NCI-H2171 (cell line): Measurements from ENCODE around the gene CAMSAP1.

Experiments
- DNase-seq: peaks from one replicate; lab custom pipeline; 2025; lab: John Stamatoyannopoulos, UW

The CAMSAP1 gene

DNA sequence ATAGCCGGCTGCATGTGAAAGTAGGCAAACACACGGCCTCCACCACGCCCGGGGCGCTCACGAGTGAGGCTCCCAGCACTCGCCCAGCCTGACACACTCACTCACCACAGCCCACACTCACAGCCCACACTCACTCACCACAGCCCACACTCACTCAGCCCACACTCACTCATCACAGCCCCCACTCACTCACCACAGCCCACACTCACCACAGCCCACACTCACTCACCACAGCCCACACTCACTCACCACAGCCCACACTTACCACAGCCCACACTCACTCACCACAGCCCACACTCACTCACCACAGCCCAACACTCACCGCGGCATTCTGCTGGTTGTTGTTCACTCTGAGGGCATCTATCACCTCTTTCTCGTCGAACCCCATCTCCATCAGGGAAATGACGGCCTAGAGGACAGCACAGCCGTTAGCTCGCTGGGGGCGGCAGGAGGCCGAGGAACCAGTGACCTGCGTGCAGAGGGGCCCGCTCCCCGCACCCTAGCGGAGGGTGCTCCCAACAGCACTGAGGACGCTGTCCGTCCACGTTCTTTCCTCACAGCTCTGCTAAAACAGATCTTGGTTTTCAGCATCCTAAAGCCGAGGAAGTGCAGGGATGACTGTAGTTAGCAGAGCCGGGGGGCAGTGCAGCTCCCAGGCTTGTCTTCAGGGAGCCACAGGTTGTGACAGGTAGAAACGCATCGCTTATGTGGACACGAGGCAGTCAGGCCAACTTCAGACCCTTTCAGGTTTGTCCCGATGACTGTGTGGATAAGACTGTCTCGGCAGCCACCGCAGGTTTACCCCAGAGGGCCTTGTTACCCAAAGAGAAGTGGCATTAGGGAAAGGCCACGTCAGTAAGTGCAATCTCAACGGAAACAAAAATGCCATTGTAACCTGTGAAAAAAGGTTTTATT lies 32.3 kb upstream of the CAMSAP1 start:
- DNase-seq: no peak

DNA sequence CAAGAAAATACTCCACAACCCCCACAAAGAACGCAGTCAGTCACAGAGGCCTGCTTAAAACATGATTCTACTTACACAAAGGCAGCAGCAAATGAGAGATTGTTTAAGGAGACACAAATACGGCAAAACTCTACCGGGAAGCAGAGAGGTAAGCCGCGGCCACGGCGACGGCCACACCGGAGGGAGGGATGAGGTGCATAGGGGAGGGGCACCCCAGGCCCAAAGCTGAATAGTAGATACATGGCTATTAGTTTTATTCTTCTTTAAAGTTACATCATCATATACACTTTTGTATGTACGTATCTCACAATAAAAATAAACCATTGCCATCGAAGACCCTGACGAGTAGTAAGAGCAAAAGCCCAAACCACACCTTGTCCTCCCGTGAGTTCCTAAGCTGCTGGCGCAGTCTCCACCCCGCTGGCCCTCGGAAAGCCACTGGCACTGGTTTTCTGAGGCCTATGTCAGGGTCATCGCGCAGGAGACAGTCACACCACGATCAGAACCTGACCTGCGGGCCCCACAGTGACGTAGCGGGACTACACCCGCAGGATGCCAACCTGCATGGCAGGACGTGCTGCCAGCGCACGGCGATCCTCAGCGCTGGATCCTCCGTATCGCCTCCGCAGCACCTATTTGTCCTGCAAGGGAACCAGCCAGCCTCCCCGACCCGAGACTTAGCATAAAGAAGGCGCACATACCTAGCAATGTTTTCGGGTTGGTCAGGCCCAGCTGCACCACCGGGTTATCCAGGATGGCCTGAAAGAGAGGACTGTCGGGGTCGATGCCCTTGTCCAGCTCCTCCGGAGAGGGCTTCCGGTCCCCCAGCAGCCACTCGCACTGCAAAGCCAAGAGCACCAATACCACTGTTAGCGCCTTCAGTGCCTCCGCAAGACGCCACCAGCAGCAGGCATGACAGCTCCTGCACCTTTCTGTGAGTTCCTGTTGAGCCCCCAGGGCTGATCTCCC lies 30.5 kb upstream of the CAMSAP1 start:
- DNase-seq: no peak

DNA sequence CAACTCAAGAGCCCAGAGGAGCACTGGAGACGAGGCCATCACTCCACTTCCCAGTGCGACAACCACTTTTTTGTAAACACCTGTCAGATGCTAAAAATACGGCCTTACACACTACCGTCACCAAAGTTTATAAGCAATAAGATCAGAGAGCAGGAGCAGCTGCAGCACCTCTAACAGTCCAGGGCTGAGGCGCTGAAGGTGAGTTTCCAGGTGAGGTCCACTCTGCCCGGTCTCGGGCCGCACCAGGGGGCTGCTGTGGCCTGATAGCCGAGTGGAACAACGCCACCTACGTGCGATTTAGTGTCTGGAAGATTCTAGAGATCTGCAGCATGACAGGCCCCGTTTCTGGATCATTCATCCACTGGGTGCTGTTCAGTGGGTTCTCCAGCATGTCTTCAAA lies 25.8 kb upstream of the CAMSAP1 start:
- DNase-seq: no peak

DNA sequence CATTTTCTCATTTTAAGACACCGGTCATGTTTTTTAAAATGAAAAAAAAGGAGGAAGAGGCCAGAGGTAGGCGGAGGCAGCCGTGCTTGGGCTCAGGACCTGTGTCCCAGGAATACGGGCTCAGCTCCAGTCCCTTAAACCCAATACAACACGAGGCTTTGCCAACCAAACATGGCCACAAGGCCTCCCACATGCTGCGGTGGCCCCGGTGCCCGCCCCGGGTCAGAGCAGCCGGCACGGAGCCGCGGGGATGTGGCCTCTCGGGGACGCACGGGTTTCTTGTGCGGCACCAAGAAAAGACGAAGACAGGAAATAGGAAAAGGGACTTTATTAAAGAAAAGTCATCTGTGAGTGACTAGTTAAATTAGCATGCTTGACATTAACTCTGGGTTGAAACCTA lies 25.3 kb upstream of the CAMSAP1 start:
- no peak for DNase-seq

DNA sequence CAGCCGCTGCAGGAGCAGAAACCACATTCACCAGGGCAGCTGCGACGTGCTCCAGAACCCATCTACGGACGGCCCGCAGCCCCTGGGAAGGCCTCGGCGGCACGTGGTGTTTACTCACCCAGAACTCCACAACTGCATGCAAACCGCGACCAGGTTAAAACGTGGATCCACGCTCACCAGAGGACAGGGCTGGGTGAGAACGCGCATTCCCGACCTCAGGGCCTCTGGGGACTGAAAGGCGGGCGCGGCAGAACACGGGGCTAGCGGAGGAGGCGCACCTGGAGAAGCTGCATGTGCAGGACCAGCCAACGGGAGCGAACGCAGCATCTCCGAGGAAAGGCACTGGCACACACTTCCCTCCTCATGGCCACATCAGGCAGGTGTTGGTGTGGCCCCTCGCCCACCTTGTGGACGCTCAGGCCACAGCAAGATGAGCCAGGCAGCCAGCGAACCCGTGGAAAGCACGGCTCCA lies 24.0 kb upstream of the CAMSAP1 start:
- no peak for DNase-seq

DNA sequence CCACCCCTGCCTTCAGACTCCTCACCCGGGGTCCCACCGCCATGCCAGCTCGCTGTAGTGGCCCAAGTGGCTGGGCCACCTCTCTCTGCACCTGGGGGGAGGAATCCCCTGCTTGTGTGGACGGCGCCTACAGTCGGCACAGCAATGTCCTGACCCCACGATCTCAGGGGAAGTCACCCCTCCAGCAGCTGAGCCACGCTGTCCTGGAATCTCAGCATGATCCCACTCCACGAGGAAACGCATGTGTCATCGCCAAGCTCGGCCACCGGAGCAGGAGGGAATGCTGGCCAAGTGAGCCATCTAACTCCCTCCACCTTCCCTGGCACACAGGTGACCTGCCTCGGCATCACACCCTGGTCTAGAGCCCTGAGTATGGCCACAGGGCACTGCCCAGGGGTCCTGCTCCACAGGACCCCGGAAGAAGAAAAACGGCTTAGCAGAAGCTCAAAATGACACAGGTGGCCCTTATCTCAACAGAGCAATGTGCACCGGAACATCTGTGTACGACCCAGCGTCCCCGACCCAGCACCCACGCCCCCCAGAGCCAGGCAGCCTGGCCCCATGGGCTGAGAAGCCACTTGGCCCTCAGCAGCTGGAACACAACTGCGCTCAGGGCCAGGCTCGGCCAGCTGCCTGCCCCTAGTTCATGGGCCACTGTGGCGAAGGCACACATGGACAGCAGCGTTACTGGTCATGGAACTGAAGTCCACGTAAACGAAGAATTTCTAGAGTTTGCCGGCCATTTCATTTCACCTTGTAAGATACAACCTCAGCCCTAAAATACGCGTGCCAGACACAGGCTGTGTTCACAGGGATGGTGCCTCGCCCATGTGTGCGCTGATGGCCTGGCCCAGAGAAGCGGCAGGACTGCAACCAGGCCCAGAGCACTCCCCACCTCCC lies 23.4 kb upstream of the CAMSAP1 start:
- no peak for DNase-seq

DNA sequence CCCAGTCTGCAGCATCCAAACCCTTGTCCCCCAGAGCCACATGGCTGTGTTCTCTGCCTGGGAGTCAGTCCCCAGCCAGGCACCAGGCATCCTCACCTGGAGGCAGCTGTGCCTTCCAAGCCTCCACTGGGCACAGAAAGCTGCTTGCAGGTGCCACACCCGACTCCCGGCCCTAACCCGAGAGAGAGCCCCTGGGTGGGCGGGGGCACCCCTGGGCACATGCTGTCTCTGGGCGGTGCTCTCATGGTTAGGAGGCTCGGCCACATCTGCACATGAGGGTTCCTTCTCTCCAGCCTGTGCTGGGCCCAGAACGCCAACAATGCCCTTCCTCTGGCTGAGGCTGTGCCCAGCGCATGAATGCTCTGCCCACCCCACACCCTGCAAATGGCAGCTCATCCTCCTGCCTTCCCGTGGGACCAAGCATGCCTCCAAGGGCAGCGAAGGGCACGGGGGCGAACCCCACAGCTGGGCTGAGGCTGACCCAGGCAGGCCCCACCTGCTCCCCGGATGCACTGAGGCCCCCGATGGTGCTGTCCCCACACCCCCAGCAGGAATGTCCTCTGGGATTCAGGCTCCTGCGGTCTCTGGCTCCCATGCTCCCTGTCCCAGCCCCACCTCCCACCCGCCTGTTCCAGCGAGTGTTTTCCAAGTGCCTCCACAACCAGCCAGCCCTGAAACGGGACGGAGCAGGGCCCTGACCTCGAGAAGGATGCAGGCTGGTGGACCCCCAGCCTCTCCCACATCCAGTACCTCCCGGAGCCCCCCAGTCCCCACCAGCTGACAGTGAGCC lies 22.5 kb upstream of the CAMSAP1 start:
- no peak for DNase-seq

DNA sequence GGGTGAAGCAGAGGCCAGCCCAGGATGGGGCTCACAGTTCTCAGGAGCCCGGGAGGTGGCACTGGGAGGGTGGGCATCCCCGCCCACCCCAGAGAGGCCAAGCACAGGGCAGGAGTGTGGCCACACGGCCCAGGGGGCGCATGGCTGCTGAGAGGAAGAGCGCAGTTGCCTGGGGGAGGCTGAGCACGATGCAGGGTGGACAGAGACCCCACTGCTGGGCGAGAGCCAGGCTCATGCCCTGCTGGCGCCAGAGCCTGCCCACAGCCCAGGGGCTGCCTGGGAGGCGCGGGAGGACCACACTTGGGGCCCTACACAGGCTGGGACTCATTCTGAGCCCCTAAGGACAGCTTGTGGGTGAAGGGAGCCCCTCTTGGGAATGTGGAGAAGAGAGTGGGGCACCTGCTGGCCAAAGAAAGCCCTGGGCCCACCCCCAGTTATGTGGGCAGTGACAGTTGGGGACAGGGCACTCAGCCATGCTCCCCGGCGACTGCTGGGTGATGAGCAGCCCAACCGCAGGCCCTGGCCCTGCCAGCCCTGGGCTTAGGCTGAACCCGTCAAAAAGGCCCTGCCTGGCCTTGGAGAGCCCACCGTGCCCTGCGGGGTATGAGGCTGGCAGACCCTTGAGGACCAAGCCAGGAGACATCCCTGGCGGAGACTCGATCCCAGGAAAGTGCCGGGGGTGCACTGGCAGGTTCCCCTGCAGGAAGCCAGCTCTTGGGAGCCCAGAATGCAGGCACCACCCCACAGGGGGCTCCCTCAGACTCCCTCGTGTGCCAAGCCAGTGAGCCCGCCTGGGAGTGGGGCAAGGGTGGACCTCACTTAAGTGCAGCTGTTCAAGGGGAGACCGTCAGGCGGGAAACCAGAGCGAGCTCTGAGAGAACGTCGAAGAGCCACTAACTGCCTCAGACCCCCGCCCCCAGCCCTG lies 21.6 kb upstream of the CAMSAP1 start:
- DNase-seq: no peak

DNA sequence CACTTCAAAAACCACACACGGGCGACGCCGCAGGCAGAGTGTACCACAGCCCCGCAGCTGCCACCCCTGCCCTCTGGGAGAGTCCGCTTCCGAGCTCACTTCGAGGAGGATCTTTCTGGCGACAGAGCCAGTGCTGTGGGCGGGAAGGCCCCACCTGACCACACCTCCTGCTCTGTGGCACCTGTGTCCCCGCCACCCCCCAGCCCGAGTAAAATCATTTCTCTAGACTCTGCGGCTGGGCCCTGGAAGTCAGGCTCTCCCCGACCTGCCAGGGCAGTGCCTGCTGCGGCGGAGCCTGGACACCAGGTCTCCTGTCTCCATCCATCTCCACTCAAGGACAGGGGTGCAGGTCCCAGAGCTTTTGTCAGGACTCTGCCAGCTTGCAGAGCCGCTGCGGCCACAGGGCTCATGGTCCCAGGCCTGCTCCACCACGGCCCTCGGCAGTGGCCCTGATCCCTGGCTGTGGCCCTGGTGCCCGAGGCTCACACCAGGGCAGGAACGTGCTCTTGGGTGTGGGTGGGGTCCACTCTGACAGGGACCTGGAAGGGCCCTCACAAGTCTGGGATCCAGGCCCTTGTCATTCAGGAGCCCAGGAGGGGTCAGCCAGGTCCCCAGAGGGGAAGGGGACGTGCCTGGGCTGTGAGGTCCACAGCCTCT lies 20.9 kb upstream of the CAMSAP1 start:
- DNase-seq: no peak

DNA sequence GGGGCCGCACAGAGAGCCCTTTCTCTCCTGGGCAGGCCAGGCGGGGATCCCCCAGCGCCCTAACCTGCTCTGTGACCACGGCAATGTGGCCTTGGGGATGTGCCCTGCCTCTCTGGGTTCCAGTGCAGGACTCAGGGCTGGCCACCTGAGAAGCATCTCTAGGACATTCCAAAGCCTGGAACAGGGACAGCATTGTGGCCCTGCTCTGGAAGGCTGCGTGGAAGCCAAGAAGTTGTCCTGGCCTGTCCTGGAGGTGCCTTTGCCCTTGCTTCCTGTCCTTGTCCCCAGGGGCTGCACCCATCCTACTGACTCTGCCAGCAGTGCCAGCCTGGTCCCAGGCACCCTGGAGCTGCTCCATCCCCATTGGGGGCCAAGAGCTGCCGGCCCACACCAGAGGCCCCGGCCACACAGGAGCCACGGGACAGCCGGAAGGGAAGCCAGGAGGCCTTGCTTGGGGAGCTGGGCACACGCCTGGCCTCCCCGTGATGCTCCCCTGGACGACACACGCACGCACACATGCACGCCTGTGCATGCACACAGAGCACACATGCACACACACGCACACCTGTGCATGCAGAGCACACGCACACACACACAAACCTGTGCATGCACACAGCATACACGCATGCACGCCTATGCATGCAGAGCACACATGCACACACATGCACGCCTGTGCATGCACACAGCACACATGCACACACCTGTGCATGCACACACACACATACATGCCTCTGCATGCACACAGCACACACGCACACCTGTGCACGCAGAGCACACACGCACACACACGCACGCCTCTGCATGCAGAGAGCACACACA lies 20.1 kb upstream of the CAMSAP1 start:
- no peak for DNase-seq

DNA sequence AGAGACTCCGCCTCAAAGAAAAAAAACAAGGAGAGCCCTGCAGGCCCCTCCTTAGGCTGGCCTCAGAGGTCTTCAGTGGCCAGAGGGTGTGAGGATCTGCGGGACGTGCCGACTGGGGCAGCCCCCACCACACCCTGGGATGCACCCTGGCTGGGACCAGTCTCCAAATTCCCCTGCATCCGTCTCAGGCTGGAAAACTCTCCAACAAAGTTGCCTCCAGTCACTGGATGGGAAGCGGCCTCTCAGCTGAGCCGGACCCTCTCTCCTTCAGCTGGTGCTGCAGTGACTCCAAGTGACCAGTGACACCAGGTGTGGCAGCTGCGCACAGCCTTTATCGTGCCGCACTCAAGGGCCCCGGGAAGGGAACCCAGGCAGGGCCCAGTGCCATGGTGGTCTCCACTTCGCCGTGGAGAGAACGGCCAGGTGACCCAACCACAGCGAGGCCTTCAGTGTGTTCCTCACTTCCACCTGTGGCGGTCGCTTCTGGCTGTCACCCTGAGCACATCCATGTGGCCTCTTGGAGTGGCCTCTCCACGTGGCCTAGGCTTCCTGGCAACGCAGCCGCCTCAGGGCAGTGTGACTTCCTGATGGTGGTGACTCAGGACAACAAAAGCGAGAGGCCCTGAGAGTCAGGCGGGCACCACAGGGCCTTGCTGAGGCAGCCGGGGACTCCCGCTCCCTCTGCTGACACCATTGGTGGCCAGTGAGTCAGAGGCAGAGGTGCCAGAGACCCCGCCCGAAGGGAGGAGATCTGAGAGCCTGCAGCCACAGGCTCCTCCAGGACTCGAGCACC lies 19.3 kb upstream of the CAMSAP1 start:
- no peak for DNase-seq

DNA sequence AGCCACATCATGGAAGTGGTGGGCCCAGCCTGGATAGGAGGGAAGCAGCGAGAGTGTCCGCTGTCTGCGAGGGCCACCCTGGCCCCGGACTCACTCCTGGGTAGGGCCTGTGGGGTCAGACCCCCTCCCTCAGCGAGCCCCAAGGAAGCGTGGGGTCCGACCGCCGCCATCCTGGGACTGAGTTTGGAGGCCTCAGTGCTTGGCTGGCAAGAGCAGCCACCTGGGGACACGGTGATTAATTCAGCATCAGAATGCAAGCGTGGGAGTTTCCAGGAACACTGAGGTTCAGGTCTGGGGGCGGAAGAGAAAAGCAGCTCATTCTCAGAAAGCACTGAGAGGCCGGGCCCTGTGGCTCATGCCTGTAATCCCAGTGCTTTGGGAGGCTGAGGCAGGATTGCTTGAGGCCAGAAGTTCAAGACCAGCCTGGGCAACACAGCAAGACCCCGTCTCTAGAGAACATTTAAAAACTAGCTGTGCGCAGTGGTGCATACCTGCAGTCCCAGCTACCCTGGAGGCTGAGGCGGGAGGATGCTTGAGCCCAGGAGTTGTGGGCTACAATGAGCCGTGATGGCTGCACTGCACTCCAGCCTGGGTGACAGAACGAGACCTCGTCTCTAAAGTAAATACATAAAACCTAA lies 18.3 kb upstream of the CAMSAP1 start:
- no peak for DNase-seq

DNA sequence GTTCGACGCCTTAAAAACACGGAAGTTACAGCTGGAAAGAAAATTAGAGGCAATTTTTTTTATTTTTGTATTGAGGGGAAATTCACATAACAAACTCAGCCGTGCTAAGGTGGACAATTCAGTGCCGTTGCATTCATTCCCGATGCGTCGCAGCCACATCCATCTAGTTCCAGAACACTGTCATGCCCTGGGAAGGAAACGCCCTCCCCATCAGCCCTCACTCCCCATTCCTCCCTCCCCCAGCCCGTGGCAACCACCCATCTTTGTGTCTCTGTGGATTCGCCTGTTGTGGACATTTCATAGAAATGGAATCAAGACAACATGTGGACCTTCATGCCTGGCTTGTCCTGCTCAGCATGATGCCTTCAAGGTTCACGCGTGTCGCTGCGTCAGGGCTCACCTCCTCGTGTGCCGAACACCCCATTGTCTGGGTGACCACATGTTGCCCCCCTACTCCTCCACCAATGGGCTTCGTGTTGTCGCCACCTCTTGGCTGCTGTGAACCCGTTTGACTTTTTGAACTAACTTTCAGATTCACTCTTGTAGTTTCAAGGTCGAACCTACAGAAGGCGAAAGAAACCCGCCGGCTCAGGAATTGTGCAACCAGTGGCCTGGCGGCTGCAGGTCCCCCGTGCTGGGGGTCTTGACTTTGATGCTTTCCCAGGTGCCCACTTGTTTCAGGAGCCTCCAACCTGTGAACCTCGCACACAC lies 17.4 kb upstream of the CAMSAP1 start:
- DNase-seq: no peak

DNA sequence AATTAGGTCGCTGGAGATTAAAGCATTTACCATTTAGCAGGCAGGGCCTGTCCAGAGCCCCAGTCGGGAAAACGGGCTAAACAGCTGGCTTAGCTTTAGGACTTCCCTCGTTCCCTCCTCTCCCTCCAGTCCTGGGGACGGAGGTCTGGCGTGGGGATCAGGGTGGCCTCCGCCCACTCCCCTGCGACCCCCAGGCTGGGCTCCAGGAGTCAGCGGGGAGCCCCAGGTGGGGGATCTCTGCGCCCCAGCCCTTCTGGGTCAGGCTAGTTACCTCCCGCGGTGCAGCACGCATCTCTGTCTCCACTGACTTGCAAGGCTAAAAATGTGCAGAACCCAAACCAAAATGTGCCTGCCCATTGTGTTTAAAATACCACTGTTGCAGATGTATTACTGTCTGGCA lies 16.2 kb upstream of the CAMSAP1 start:
- no peak for DNase-seq

DNA sequence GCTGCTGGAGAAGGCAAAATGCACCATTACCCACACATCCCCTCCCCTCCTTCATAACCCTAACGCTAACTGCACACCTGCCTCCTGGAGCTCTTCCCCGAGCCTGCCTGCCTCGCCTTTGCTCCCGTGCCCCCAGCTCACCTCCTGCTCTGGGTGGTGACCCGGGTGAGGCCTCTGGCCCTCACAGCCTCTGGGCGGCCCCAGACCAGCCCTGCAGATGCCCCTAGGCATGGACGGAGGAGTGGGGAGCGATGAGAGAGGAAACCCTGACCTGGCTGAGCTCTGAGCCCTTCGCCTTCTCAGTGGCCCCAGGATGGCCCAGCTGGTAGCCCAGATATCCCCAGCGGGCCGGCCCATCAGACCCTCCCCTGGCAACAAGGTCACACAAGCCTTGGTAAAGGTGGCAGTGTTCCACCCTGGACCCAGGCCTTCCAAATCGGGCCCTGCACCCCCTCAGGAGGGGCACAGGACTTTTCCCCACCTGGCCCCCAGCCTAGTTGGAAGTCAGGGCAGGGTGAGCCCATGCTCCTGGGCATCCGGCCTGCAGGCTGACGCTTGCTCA lies 14.5 kb upstream of the CAMSAP1 start:
- no peak for DNase-seq

DNA sequence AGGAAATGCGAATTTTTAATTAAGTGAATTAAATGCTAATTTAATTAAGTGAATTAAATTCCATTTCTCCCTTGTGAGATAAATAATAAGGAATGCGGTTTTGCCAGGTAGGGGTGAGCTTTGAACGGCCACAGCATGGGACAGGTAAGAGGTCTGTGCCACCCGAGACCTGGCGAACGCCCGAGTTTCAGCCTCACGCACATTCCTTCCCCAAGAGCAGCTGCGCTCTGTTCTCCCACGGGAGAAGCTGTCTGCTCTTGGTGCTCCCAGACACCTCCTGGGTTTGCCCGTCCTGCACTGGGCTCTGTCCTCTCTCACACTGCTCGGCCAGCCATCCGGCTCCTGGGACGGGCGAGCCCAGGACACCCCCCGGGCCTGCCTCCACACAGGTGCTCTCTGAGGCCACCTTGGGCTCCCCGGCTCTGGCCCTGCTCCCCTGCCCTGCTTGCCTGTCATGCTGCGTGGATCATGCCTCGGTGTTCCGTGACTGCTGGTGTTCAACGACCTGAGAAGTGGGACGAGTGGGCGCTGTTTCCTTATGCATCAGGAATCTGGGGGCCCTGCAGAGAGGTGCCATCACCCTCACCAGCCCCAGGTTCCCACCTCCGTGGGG lies 13.7 kb upstream of the CAMSAP1 start:
- DNase-seq: no peak
